B cell (primary cell): ENCODE results near the gene C5. TPM values are rescaled to one million over a fixed set of nuclear protein-coding genes. Genes with fewer than 3 reads are reported as not detected.

Experiments used
- ATAC-seq: fragments of 200-7000 bp; cut with Tn5 transposase; one replicate; pipeline ENCODE4 v1.10.0; 2021; ENCODE audit warnings: low read depth, mild to moderate bottlenecking, moderate number of reproducible peaks, moderate library complexity
- CTCF ChIA-PET: fragments of 350-600 bp; sonication (Branson Sonifier 250); formaldehyde crosslinking; loops from one replicate; lab custom pipeline; 2021; ENCODE audit warnings: antibody characterized with exemption, inconsistent platforms; lab: Charles Lee
- POLR2A ChIA-PET: fragments of 350-600 bp; sonication (Branson Sonifier 250); formaldehyde crosslinking; loops from one replicate; lab custom pipeline; 2021; ENCODE audit warnings: antibody characterized with exemption; lab: Charles Lee
- DNase-seq: peaks from one replicate; pipeline ENCODE4 v3.0.0; 2013
- H2AFZ ChIP-seq: 2 replicates; pipeline ENCODE4 v1.6.1; 2012; ENCODE audit warnings: mild to moderate bottlenecking, low read depth, low read length; ENCODE audit not compliant: insufficient read depth, poor library complexity, severe bottlenecking
- H3K27ac ChIP-seq, 2 donors: 1 replicate in 1 of 2; 2 replicates in 1 of 2; pipeline ENCODE4 v1.5.1; 2012 to 2013; ENCODE audit warnings: low read length in 2 of 2, mild to moderate bottlenecking in 2 of 2, moderate library complexity in 1 of 2
- H3K27me3 ChIP-seq, 4 experiments: fragments of 200-600 bp in 1 of 4; sonication (generic) in 1 of 4; replicated peaks in 1 of 4; 1 replicate in 2 of 4; 2 replicates in 2 of 4; pipeline versions ENCODE4 v1.6.1 to v1.7.0; 2013 to 2016; ENCODE audit warnings: low read length in 3 of 4, mild to moderate bottlenecking in 2 of 4, mixed read lengths in 1 of 4, moderate library complexity in 1 of 4; ENCODE audit not compliant: insufficient read depth in 4 of 4, control insufficient read depth in 3 of 4; ENCODE audit errors: control extremely low read depth in 1 of 4
- H3K36me3 ChIP-seq, 2 experiments: replicated peaks in 1 of 2; 1 replicate in 1 of 2; 2 replicates in 1 of 2; pipeline versions ENCODE4 v1.6.1 to v1.7.1; 2013; ENCODE audit warnings: low read length in 1 of 2; ENCODE audit not compliant: insufficient read depth in 2 of 2, control insufficient read depth in 1 of 2; ENCODE audit errors: control extremely low read depth in 1 of 2, extremely low read depth in 1 of 2
- H3K4me1 ChIP-seq, 2 donors: fragments of 200-600 bp in 1 of 2; sonication (generic) in 1 of 2; 1 replicate in 1 of 2; 2 replicates in 1 of 2; pipeline versions ENCODE4 v1.5.1 to v1.6.1; 2013 to 2017; ENCODE audit warnings: low read length in 2 of 2; ENCODE audit not compliant: control insufficient read depth in 2 of 2, insufficient read depth in 2 of 2
- H3K4me2 ChIP-seq: replicated peaks from 2 replicates; pipeline ENCODE3; 2012; ENCODE audit warnings: mild to moderate bottlenecking, low read depth, low read length; ENCODE audit not compliant: poor library complexity, severe bottlenecking
- H3K4me3 ChIP-seq, 5 experiments: fragments of 200-600 bp in 1 of 5; sonication (generic) in 1 of 5; 1 replicate in 3 of 5; 2 replicates in 2 of 5; pipeline versions ENCODE4 v1.5.1 to v1.7.0; 2011 to 2016; ENCODE audit warnings: low read length in 4 of 5, mild to moderate bottlenecking in 4 of 5, low read depth in 2 of 5, control low read depth in 1 of 5, moderate library complexity in 1 of 5; ENCODE audit not compliant: insufficient read depth in 1 of 5; ENCODE audit errors: control extremely low read depth in 1 of 5, extremely low read depth in 1 of 5
- H3K79me2 ChIP-seq: fragments of 200-600 bp; sonication (generic); one replicate; pipeline ENCODE4 v1.6.0; 2016; ENCODE audit warnings: low read length; ENCODE audit not compliant: control insufficient read depth, insufficient read depth
- H3K9ac ChIP-seq: fragments of 200-600 bp; sonication (generic); 2 replicates; pipeline ENCODE4 v1.6.1; 2017; ENCODE audit warnings: mild to moderate bottlenecking, low read length, moderate library complexity
- H3K9me3 ChIP-seq, 3 donors: one replicate each; pipeline versions ENCODE4 v1.6.1 to v1.7.1; 2013; ENCODE audit warnings: low read length in 2 of 3; ENCODE audit not compliant: control insufficient read depth in 2 of 3, insufficient read depth in 1 of 3; ENCODE audit errors: control extremely low read depth in 1 of 3
- H4K20me1 ChIP-seq: 2 replicates; pipeline ENCODE4 v1.6.0; 2012; ENCODE audit warnings: mild to moderate bottlenecking, low read length; ENCODE audit not compliant: insufficient read depth, control insufficient read depth, poor library complexity, severe bottlenecking
- H3K27ac Mint-ChIP-seq: one replicate; pipeline ENCODE4 v1.8.0; 2021; ENCODE audit warnings: mixed read lengths
- H3K27me3 Mint-ChIP-seq: one replicate; pipeline ENCODE4 v1.8.0; 2021; ENCODE audit warnings: mixed read lengths
- H3K4me1 Mint-ChIP-seq: one replicate; pipeline ENCODE4 v1.8.0; 2021; ENCODE audit warnings: mixed read lengths
- H3K4me3 Mint-ChIP-seq: one replicate; pipeline ENCODE4 v1.8.0; 2021; ENCODE audit warnings: mixed read lengths
- H3K9me3 Mint-ChIP-seq: one replicate; pipeline ENCODE4 v1.8.0; 2022; ENCODE audit warnings: mixed read lengths; ENCODE audit not compliant: insufficient read depth
- CTCF ChIP-seq: fragments of 200-600 bp; IDR thresholded peaks from one replicate; pipeline ENCODE4 v1.8.0; 2022; ENCODE audit warnings: antibody characterized with exemption, mild to moderate bottlenecking
- EZH2 ChIP-seq: IDR thresholded peaks from 2 replicates; pipeline ENCODE4 v1.6.1; 2012; ENCODE audit warnings: borderline replicate concordance, low read depth, mild to moderate bottlenecking, moderate library complexity, low read length; ENCODE audit not compliant: insufficient read depth, poor library complexity, severe bottlenecking
- WGBS: methylation state at CpG from one replicate; pipeline ENCODE4 v1.1.5; 2013; ENCODE audit warnings: missing lambda C conversion rate; ENCODE audit not compliant: insufficient coverage; 5-methylcytosine and 5-hydroxymethylcytosine counted together
- intact Hi-C: fragments of 100-400 bp; cut with micrococcal nuclease; formaldehyde crosslinking; loops from one replicate; pipeline ENCODE4 v1.10.0; 2022
- polyA plus RNA-seq: library from polyadenylated mRNA; depleted of rRNA; stranded (reverse); fragments of >200 nt; gene quantifications from 2 replicates; pipeline ENCODE4 v1.2.3, GENCODE V29; 2012
- total RNA-seq, 2 donors: library from RNA; stranded (reverse); fragments of 120-200 nt in 1 of 2; gene quantifications; 1 replicate in 1 of 2; 2 replicates in 1 of 2; pipeline versions ENCODE4 v1.2.3 to v1.2.4, GENCODE V29; 2013 to 2022

C5 gene
- total and polyA plus RNA-seq, 2 donors (not counting 1 experiment from before 2014, with no cell fraction given), result 2.7 to 10.4 TPM

- Histone ChIP-seq H3K36me3 (peaks cover 0 to 28% of the 10 kb centered on the region in 2 experiments), H3K9ac (no peak overlapping the region), H3K4me2 (no peak overlapping the region), H3K27ac (no peak overlapping the region), H3K4me3 (no peak overlapping the region), H4K20me1 (no peaks in the 10 kb centered on the region), H3K79me2 (peaks cover 6% of the 10 kb centered on the region), H3K27me3 (no peaks in the 10 kb centered on the region), H3K9me3 (peaks cover 0 to 5% (median 0%) of the 10 kb centered on the region in 3 donors), H2AFZ (no peak overlapping the region), H3K4me1 (peaks cover 5% of the 10 kb centered on the region in 2 donors)
- peaks cover 14% of the 10 kb centered on the region for H3K4me1 Mint-ChIP-seq
- no peak overlapping the region for H3K4me3 Mint-ChIP-seq
- 95% methylated on average over 3 of the region's 4 CpGs for WGBS
- H3K27ac Mint-ChIP-seq, result no peak overlapping the region
- intact Hi-C loops, result no loop called here
- CTCF ChIA-PET, result interaction anchor here (0.5 kb wide), 1 partner anchor 30 kb away, joined by 4 read pairs; no protein-coding TSS in a partner anchor
- no peaks in the 10 kb centered on the region for H3K27me3 Mint-ChIP-seq
- ATAC-seq, result no peak
- H3K9me3 Mint-ChIP-seq, result no peaks in the 10 kb centered on the region
- POLR2A ChIA-PET, result interaction anchor here (0.9 to 1.1 kb wide), 2 partner anchors 15 to 21 kb away, joined by 3 read pairs; no protein-coding TSS in a partner anchor
- no peak for TF ChIP-seq EZH2
- TF ChIP-seq CTCF, result no peak
- peak; percentile 29 for DNase-seq
Observed at GRCh38 chr9:120913647-120914264, 136.3 kb downstream of the C5 start.

GRCh38 chr9:120912958-120913646, 137.0 kb downstream of the C5 start:
- no peak overlapping the region for H3K9ac ChIP-seq
- CTCF ChIA-PET, result no interaction called here
- WGBS, result 94% methylated on average over 9 of the region's 13 CpGs
- H3K36me3 ChIP-seq, result peaks cover 0 to 28% of the 10 kb centered on the region in 2 experiments
- no peak overlapping the region for H2AFZ ChIP-seq
- no peaks in the 10 kb centered on the region for H3K27me3 ChIP-seq
- H3K4me3 Mint-ChIP-seq, result no peak overlapping the region
- ATAC-seq (no peak), DNase-seq (no peak)
- H3K9me3 ChIP-seq, result peaks cover 0 to 5% (median 0%) of the 10 kb centered on the region in 3 donors
- peaks cover 6% of the 10 kb centered on the region for H3K79me2 ChIP-seq
- H3K4me3 ChIP-seq, result no peak overlapping the region
- no peak overlapping the region for H3K4me2 ChIP-seq
- POLR2A ChIA-PET, result interaction anchor here (0.9 to 1.1 kb wide), 3 partner anchors 9 to 20 kb away, joined by 3 read pairs; no protein-coding TSS in a partner anchor
- intact Hi-C loops, result no loop called here
- H3K27ac ChIP-seq, result no peak overlapping the region
- H3K4me1 ChIP-seq, result peaks cover 5% of the 10 kb centered on the region in 2 donors
- no peaks in the 10 kb centered on the region for H3K9me3 Mint-ChIP-seq
- TF ChIP-seq EZH2 (no peak), CTCF (no peak)
- no peaks in the 10 kb centered on the region for H4K20me1 ChIP-seq
- peaks cover 14% of the 10 kb centered on the region for H3K4me1 Mint-ChIP-seq
- no peaks in the 10 kb centered on the region for H3K27me3 Mint-ChIP-seq
- no peak overlapping the region for H3K27ac Mint-ChIP-seq
